HG02852 (cell line): ENCODE results near the gene WBP2.

Source experiments
- ATAC-seq: cut with Tn5 transposase; IDR thresholded peaks from one replicate; pipeline ENCODE4 v1.9.1; 2021; ENCODE audit warnings: mild to moderate bottlenecking, moderate library complexity; ENCODE audit not compliant: unreplicated experiment

The WBP2 gene

DNA sequence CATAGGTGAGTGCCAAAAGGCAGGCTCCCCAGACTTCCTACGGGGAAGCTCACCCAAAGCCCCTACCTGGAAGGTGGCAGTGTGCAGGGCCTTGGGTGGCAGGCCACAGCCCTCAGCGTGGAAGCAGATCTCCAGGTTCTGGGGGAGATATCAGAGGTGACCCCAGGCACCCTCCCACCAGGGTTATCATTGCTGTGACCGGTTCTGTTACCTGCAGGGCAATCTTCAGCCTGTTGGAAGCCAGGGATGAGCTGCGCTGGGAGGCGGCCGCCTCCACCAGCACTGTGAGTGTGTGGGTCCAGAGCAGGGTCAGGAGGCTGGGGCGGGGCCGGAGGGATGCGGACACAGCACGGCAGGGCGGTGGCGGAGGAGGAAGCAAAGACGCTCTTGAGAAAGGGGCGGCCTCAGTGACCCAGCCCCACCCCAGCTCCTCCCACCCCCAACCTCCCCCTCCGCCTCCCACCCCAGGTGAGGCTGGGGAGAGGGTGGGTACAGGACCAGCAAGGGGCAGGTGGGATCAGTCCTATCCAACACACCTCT is 24.0 kb downstream of the WBP2 start:
- ATAC-seq: no peak

DNA sequence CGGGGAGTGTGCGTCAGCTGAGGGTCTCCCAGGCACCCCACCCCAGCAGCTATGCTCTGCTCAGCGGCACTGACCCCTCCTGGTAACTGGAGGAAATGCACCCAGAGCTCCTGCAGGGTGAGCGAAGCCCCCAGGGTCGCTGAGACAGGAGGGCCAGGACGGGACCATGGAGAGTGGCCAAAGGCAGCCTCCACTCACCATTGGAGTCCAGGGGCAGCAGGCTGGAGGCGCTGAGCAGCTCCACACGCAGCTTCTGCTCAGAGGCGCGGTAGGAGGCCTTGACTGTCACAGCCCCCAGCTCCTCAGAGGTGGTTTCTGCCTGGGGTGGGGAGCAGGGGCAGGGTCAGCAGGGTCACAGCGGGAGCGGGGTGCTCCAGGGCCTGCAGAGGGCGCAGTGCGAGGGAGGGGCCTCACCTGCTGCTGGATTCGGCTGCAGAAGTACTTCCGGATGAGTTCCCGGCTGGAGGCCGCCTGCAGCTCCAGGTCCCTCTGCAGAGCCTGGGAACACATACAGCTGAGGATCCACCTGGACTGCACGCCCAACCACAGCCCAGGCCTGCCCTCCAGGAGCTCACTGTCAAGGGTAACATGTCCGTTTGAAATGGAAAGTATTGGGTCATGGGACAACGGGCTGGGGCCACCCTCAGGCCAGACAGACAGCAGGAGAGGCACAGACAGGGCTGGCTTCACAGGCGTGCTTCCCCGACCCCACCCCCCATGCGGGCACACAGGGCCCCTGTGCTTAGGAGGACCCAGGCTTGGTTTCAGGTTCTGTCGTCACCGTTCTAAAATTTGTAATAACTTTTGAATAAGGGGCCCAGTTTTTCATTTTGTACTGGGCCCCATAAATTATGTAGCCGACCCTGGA is 24.7 kb downstream of the WBP2 start:
- ATAC-seq: no peak

GRCh38 chr17:75829747-75830146 is 25.4 kb downstream of the WBP2 start:
- no peak for ATAC-seq

DNA sequence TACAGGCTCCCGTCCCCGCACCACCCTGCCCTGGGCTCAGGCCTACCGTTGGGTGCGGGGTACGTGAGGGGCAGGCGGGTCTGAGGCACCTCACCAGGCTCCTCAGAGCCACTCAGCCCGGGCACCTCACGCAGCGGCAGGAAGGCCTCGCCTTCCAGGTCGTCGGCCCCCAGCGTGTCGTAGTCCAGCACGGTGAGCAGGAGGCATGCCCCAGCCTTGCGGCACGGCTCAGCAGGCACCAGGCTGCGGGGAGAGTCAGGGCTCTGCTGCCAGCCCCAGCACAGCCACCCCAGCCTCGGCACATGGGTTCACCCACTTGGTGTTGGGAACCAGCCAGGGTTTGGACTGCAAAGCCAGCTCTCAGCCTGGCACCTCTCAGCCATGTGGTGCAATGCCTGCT is 26.4 kb downstream of the WBP2 start:
- ATAC-seq: no peak

DNA sequence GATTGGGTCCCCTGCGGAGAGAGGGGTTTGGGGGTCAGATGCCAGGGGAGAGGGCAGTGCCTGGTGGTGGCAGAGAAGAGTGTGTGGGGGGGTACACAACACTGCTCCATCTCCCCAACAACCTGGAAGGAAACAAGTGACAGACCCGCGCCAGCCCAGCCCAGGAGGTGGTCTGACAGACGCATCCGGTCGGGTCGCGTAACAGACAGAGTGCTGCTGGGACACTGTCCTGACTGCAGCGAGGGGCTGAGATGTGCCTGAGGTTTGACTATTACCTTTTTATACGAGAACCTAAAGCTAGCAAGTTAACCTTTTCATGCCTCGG is 27.1 kb downstream of the WBP2 start:
- ATAC-seq: no peak

DNA sequence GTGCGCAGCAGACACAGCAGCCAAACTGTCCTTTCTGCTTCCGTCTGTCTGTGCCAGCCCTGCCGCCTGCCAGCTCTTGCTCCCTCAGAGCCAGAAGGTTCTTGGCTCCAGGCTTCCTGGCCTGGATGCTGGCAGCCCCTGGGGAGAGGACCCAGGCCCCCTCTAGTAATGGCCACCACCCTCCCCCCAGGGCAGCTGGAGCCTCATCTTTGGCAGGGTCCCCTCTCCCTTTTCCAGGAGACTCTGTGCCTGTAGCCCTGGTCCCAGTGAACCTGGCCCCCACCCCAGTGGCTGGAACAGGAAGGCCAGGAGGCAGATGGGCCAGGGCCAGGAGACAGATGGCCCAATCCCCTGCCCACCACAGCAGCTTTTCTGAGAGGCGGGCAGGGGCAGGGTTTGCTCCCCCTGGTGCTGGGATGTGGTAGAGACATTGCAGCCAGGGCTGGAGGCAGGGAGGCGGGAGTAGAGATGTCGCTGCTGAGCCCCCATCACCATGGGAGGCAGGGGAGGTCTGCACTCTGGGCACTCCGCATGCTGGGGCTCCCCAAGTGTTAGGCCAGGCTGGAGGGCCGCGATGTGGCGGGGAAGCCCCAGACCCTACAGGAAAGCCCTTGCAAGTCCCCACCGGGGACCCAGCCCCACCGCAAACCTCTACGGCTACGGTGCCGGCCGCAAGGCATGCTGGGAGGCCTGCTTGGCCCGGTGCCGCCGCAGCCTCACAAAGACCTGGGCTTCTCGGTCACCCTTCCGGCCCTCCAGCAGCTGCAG is 27.6 kb downstream of the WBP2 start:
- ATAC-seq: no peak

DNA sequence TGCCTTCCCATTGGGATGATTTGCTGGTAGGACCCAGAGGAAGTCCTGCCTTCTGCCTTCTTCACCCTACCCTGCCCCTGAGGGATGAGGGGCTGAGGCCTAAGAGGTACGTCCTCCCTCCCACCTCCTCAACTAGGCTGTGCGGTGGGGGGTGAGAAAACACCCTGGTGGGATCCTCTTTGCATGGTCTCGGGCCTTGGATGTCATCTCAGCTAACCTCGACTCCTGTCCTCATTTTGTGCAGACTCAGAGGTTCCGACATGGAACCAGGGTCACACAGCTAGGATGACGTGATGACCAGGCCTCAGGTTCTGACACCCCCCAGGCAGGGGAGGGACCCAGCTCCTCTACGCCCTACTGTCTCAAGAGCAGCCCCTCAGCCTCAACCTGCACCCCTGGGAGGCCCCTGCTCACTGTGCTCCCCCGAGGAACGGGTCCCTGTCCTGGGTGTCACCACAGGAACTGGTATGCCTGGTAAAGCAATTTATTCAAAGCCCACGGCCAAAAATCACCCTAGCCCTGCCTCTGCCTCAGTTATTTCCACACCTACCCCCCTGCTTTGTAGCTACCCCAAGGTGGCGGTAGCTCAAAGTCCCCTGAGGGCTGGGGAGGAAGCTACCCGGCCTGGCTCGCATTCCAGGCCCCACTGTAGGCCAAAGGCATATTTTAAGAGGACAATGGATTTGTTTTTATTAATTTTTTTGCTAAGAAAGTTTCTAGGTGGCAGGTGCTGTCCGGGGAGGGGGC is 28.4 kb downstream of the WBP2 start:
- ATAC-seq: no peak

GRCh38 chr17:75825748-75826370 is 29.3 kb downstream of the WBP2 start:
- ATAC-seq: no peak

DNA sequence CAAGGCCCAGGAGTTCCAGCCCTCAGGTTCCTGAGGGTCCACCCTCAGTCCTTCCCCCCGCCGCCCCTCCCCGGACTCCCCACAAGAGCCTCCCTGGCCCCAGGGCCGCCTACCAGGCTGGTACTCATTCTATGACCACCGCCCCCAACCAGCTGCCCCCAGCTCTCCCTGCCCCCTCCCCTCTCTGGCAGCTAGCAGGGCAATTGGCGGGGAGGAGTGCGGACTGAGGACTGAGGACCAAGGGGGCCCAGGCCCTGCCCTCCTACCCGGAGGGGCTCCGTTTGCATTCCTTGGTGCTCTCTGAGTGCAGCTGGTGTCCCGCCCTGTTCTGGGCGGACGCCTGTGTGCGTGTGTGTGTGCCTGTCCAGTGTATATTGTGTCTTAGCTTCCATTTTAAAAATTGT is 30.0 kb downstream of the WBP2 start:
- no peak for ATAC-seq

DNA sequence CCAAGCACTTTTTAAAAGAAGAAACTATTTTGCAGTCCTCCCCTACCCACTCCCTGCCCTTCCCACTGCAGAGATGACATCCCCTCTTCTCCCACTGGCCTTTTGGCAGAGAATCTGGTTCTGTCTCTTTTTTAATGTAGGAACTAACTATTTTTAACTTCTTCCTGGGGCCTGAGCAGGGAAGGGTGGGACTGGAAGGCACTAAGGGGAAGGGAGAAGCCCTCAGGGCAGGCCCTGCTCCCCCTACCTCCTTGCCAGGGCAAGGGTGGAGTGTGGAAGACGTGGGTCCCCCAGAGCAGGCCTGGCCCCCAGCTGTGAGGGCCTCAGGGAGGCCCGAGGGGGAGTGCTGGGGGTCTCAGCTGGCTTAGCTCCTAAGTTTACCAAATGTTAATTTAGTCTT is 30.5 kb downstream of the WBP2 start:
- no peak for ATAC-seq

GRCh38 chr17:75824050-75824552 is 31.0 kb downstream of the WBP2 start:
- no peak for ATAC-seq

- no peak for ATAC-seq
These were observed 31.7 kb downstream of the WBP2 start for GRCh38 chr17:75823257-75824041.

DNA sequence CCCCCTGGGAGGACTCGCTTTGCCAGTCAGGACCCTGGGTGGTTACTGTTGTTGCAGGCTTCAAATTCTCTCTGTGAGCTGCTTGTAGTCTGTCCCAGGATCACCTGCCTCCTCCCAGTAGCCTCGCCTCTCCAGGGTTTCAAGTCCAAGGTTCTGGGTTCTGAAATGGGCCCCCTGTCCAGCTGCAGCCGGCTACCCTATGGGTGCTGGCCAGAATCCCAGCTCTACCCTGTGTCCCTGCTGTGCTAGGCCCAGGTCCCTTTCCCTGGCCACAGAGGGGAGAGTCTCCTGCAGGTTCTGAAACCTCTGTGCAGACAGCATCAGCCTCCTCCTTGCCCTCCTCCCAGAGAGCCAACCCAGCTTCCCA is 32.4 kb downstream of the WBP2 start:
- ATAC-seq: no peak

GRCh38 chr17:75822119-75822799 is 32.9 kb downstream of the WBP2 start:
- no peak for ATAC-seq

GRCh38 chr17:75821552-75821951 is 33.6 kb downstream of the WBP2 start:
- no peak for ATAC-seq

DNA sequence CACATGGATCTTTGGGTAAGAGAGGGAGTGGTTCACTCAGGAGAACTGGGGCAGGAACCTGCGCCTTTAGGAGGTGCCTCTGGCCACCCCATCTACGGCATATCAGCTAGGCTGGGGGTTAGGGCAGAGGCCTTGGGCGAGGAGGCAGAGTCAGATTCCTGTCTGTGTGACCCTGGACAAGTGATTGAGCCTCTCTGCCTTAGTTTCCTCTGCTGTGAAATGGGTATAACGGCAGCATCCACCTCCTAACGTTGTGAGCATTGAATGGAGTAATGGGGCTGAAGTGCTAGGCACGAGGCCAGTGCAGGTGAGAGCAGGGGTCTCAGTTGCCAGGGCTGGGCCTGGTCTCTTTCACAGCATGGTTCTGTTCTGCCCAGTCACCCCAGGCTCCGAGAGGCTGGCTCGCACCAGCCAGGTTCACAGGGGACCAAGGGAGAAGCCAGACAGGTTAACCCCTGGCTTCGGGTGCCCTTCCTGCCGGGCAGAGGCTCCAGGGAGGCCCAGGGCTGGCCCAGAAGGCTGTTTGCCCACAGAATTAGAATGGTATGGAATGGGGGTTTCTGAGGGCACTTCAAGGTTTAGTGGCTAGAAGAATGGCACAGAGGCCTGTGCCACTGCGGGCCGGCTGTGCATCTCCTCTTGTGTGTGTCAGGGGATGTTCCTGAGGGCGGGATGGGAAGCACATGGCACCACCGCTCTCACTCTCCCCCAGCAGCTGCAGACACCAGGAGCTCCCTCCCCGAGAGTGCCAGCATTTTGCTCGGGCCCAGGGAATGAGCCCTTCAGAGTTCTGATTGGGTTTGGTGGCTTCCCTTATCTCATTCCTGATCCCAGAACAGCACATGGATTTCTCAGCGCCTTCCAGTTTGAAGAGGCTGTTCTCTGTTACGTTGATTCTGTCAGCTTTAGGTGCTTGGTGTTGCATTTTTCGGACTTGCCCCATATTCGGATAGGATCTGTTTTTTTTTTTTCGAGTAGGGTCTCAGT is 34.7 kb downstream of the WBP2 start:
- no peak for ATAC-seq

GRCh38 chr17:75819678-75820077 is 35.5 kb downstream of the WBP2 start:
- ATAC-seq: no peak

DNA sequence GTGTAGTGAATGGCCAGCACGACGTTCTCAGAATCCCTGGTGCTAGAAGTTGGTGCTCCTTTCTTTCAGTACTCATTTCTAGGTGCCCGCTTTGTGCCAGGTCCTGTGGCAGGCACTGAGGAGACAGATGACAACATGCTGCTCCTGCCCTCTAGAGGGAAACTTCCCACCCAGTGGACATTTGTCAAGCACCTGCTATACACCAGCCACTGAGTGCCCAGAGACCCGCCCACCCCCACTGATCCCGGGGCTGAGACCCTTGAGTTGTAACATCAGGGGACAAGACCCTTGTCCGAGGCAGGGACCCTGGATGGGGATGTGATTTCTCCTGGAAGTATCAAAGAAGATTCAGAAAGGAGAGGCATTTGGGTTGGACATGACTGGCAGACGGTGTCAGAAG is 36.0 kb downstream of the WBP2 start:
- no peak for ATAC-seq
